HepG2 (cell line): Measurements from ENCODE around the gene AKAP7. TPM values are rescaled to one million over a fixed set of nuclear protein-coding genes. Genes with fewer than 3 reads are reported as not detected.

ENCODE experiments used
- ADNP ChIP-seq: sonication (generic); formaldehyde crosslinking; IDR thresholded peaks from 2 replicates; pipeline ENCODE4 v1.4.0; 2020; ENCODE audit warnings: missing genetic modification reagents
- AHDC1 ChIP-seq: sonication (generic); formaldehyde crosslinking; IDR thresholded peaks from 2 replicates; pipeline ENCODE4 v1.5.1; 2020; ENCODE audit warnings: mild to moderate bottlenecking, missing genetic modification reagents, borderline replicate concordance
- ATM ChIP-seq: fragments of 450-650 bp; IDR thresholded peaks from 2 replicates; pipeline ENCODE4 v1.7.1; 2017; ENCODE audit warnings: mild to moderate bottlenecking, borderline replicate concordance
- HMGA1 ChIP-seq: sonication (generic); formaldehyde crosslinking; conservative IDR thresholded peaks from 2 replicates; pipeline ENCODE4 v1.4.0; 2020; ENCODE audit warnings: missing genetic modification reagents
- NFKBIZ ChIP-seq: IDR thresholded peaks from 2 replicates; pipeline ENCODE4 v1.6.1; 2018; ENCODE audit warnings: missing genetic modification reagents, missing compliant biosample characterization
- NR0B2 ChIP-seq: sonication (generic); formaldehyde crosslinking; IDR thresholded peaks from 2 replicates; pipeline ENCODE4 v1.4.0; 2020; ENCODE audit warnings: mild to moderate bottlenecking, missing genetic modification reagents
- REL ChIP-seq: sonication (generic); formaldehyde crosslinking; conservative IDR thresholded peaks from 2 replicates; pipeline ENCODE4 v1.8.0; 2022; ENCODE audit warnings: mild to moderate bottlenecking, missing genetic modification reagents, moderate library complexity
- ZNF589 ChIP-seq: sonication (generic); formaldehyde crosslinking; conservative IDR thresholded peaks from 2 replicates; pipeline ENCODE4 v1.8.0; 2022; ENCODE audit warnings: mild to moderate bottlenecking, moderate library complexity, missing genetic modification reagents
- ZSCAN30 ChIP-seq: sonication (generic); formaldehyde crosslinking; IDR thresholded peaks from 2 replicates; pipeline ENCODE4 v1.5.0; 2020; ENCODE audit warnings: mild to moderate bottlenecking, missing genetic modification reagents
- polyA plus RNA-seq, 8 experiments: library from polyadenylated mRNA; depleted of rRNA in 3 of 8; stranded (reverse) in 7 of 8; unstranded in 1 of 8; fragments of >200 nt; fragmentation: Illumina TruSeq in 4 of 8; extraction: Trizol in 4 of 8; gene quantifications; 2 replicates each; pipeline versions ENCODE4 v1.2.1 to v1.2.3, GENCODE V29; 2011 to 2016; ENCODE audit warnings: low read depth in 4 of 8, missing spikeins in 1 of 8, mixed read lengths in 1 of 8; ENCODE audit not compliant: insufficient read depth in 1 of 8
- total RNA-seq, 5 experiments: library from RNA; depleted of rRNA; stranded (reverse); fragments of >200 nt; fragmentation: Illumina TruSeq; extraction: Trizol; gene quantifications; 2 replicates each; pipeline ENCODE4 v1.2.3, GENCODE V29; 2016; ENCODE audit warnings: low read depth in 1 of 5
- TF ChIP-seq, protein P1 (sequence below): sonication (generic); formaldehyde crosslinking; IDR thresholded peaks from 2 replicates; pipeline ENCODE4 v1.8.1; 2023; ENCODE audit warnings: mild to moderate bottlenecking, missing genetic modification reagents, borderline replicate concordance
- TF ChIP-seq, protein P2 (sequence below): sonication (generic); formaldehyde crosslinking; IDR thresholded peaks from 2 replicates; pipeline ENCODE4 v1.4.0; 2020; ENCODE audit warnings: missing genetic modification reagents, mild to moderate bottlenecking, borderline replicate concordance

The AKAP7 gene
- total and polyA plus RNA-seq, 2 of the 13 experiments (the other 11 are each of a cell fraction or from before 2014, with no cell fraction given): 3.6 to 11.7 TPM

DNA sequence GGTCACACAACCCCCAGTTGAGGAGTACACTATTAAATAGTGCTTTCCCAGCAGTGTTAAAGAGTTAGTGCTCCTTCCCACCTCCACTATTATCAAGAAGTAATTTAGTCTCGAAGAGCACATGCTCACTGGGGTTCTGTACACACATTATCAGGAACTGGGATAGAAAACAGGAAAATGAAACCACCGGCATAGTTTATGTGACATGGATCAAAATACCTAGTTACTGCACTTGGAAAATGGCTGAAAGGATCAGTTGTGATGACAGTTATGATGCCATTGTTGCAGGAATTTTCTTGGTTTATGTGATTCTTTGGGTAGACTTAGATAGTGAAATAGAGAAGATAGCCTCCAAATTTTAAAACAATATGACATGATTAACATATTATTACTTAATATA lies 152.9 kb downstream of the AKAP7 start (continued):
- TF ChIP-seq ZNF589 (CRISPR knock-in tag): no peak
- no peak for TF ChIP-seq NR0B2
- no peak for TF ChIP-seq HMGA1 (CRISPR knock-in tag)
- TF ChIP-seq, protein P1, sequence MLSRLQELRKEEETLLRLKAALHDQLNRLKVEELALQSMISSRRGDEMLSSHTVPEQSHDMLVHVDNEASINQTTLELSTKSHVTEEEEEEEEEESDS (CRISPR knock-in tag): no peak
- no peak for TF ChIP-seq REL (CRISPR knock-in tag)
- TF ChIP-seq ATM: no peak
- TF ChIP-seq AHDC1 (CRISPR knock-in tag): no peak
- no peak for TF ChIP-seq ZSCAN30 (CRISPR knock-in tag)
- no peak for TF ChIP-seq ADNP (CRISPR knock-in tag)
- TF ChIP-seq, protein P2, sequence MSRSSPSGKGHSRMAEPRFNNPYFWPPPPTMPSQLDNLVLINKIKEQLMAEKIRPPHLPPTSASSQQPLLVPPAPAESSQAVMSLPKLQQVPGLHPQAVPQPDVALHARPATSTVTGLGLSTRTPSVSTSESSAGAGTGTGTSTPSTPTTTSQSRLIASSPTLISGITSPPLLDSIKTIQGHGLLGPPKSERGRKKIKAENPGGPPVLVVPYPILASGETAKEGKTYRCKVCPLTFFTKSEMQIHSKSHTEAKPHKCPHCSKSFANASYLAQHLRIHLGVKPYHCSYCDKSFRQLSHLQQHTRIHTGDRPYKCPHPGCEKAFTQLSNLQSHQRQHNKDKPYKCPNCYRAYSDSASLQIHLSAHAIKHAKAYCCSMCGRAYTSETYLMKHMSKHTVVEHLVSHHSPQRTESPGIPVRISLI (CRISPR knock-in tag): no peak
- no peak for TF ChIP-seq NFKBIZ
